ENCODE results near the gene WBP11.

The WBP11 gene

GRCh38 chr12:14781563-14781962 is 21.7 kb downstream of the WBP11 start:
- Histone ChIP-seq H3K27ac (ENCODE audit: insufficient read depth in 1 of 2, low read depth in 1 of 2, low read length in 2 of 2, poor library complexity in 1 of 2, severe bottlenecking in 2 of 2) (no peak overlapping the region), H3K4me1 (ENCODE audit: control extremely low read depth in 1 of 4, control insufficient read depth in 4 of 4, insufficient read depth in 4 of 4, low read length in 3 of 4) (peaks cover 0 to 5% (median 0%) of the 10 kb centered on the region in 4 experiments), H3K9me3 (ENCODE audit: control extremely low read depth in 1 of 5, control insufficient read depth in 4 of 5, insufficient read depth in 2 of 5, low read depth in 1 of 5, low read length in 4 of 5) (no peaks in the 10 kb centered on the region), H3K4me3 (ENCODE audit: control insufficient read depth in 1 of 7, extremely low read depth in 1 of 7, insufficient read depth in 4 of 7, low read depth in 2 of 7, low read length in 6 of 7) (no peak overlapping the region), H3K27me3 (replicated peaks in 2 of 5; ENCODE audit: control insufficient read depth in 4 of 5, insufficient read depth in 5 of 5, low read length in 4 of 5) (no peaks in the 10 kb centered on the region), H3K36me3 (ENCODE audit: control insufficient read depth in 4 of 4, insufficient read depth in 4 of 4, low read length in 3 of 4) (peaks cover 2 to 18% (median 13%) of the 10 kb centered on the region in 4 experiments)
- POLR2A ChIA-PET, result interaction anchor here (0.6 kb wide), 2 partner anchors 11 to 182 kb away, joined by 3 to 4 read pairs; a partner anchor contains a TSS
- DNase-seq, result no peak
- CTCF ChIA-PET, result interaction anchor here (0.9 to 2.1 kb wide), 5 partner anchors 11 to 140 kb away, joined by 3 to 6 read pairs (median 3); partner anchors contain the start of genes C12orf60 and WBP11
- 100% methylated on average over 2 of the region's 2 CpGs for WGBS (ENCODE audit: insufficient coverage)

GRCh38 chr12:14780859-14781258 is 22.4 kb downstream of the WBP11 start:
- ChIA-PET POLR2A (no interaction called here), CTCF (interaction anchor here (0.9 to 2.1 kb wide), 4 partner anchors 11 to 29 kb away, joined by 3 to 6 read pairs (median 3); partner anchors contain the start of genes C12orf60 and WBP11)
- Histone ChIP-seq H3K27ac (ENCODE audit: insufficient read depth in 1 of 2, low read depth in 1 of 2, low read length in 2 of 2, poor library complexity in 1 of 2, severe bottlenecking in 2 of 2) (no peak overlapping the region), H3K4me3 (ENCODE audit: control insufficient read depth in 1 of 7, extremely low read depth in 1 of 7, insufficient read depth in 4 of 7, low read depth in 2 of 7, low read length in 6 of 7) (no peak overlapping the region), H3K9me3 (ENCODE audit: control extremely low read depth in 1 of 5, control insufficient read depth in 4 of 5, insufficient read depth in 2 of 5, low read depth in 1 of 5, low read length in 4 of 5) (no peaks in the 10 kb centered on the region), H3K4me1 (ENCODE audit: control extremely low read depth in 1 of 4, control insufficient read depth in 4 of 4, insufficient read depth in 4 of 4, low read length in 3 of 4) (peaks cover under 1 to 8% (median 4%) of the 10 kb centered on the region in 4 experiments), H3K36me3 (ENCODE audit: control insufficient read depth in 4 of 4, insufficient read depth in 4 of 4, low read length in 3 of 4) (peaks cover 2 to 14% (median 10%) of the 10 kb centered on the region in 4 experiments), H3K27me3 (replicated peaks in 2 of 5; ENCODE audit: control insufficient read depth in 4 of 5, insufficient read depth in 5 of 5, low read length in 4 of 5) (no peaks in the 10 kb centered on the region)
- DNase-seq, result no peak
- 93% methylated on average over 2 of the region's 3 CpGs for WGBS (ENCODE audit: insufficient coverage)

- 100% methylated on average over 1 of the region's 2 CpGs for WGBS (ENCODE audit: insufficient coverage)
- H3K27ac ChIP-seq (ENCODE audit: insufficient read depth in 1 of 2, low read depth in 1 of 2, low read length in 2 of 2, poor library complexity in 1 of 2, severe bottlenecking in 2 of 2), result no peak overlapping the region
Measured at GRCh38 chr12:14779834-14780233, 23.4 kb downstream of the WBP11 start.

GRCh38 chr12:14777271-14777670 is 26.0 kb downstream of the WBP11 start:
- DNase-seq, result no peak
- Histone ChIP-seq H3K4me3 (ENCODE audit: control insufficient read depth in 1 of 7, extremely low read depth in 1 of 7, insufficient read depth in 4 of 7, low read depth in 2 of 7, low read length in 6 of 7) (no peak overlapping the region), H3K9me3 (ENCODE audit: control extremely low read depth in 1 of 5, control insufficient read depth in 4 of 5, insufficient read depth in 2 of 5, low read depth in 1 of 5, low read length in 4 of 5) (no peaks in the 10 kb centered on the region), H3K36me3 (ENCODE audit: control insufficient read depth in 4 of 4, insufficient read depth in 4 of 4, low read length in 3 of 4) (no peaks in the 10 kb centered on the region), H3K27me3 (replicated peaks in 2 of 5; ENCODE audit: control insufficient read depth in 4 of 5, insufficient read depth in 5 of 5, low read length in 4 of 5) (no peaks in the 10 kb centered on the region), H3K27ac (ENCODE audit: insufficient read depth in 1 of 2, low read depth in 1 of 2, low read length in 2 of 2, poor library complexity in 1 of 2, severe bottlenecking in 2 of 2) (no peak overlapping the region), H3K4me1 (ENCODE audit: control extremely low read depth in 1 of 4, control insufficient read depth in 4 of 4, insufficient read depth in 4 of 4, low read length in 3 of 4) (peaks cover 9 to 30% (median 23%) of the 10 kb centered on the region in 4 experiments)
- CTCF ChIA-PET, result interaction anchor here (0.8 to 1.5 kb wide), 4 partner anchors 12 to 112 kb away, joined by 3 to 6 read pairs (median 4); no protein-coding TSS in a partner anchor
- POLR2A ChIA-PET, result no interaction called here
- WGBS (ENCODE audit: insufficient coverage), result 59% methylated on average over 3 of the region's 3 CpGs

More at GRCh38 chr12:14779834-14780233, 23.4 kb downstream of the WBP11 start:
- POLR2A ChIA-PET, result no interaction called here
- H3K9me3 ChIP-seq (ENCODE audit: control extremely low read depth in 1 of 5, control insufficient read depth in 4 of 5, insufficient read depth in 2 of 5, low read depth in 1 of 5, low read length in 4 of 5), result no peaks in the 10 kb centered on the region
- DNase-seq, result no peak
- no peak overlapping the region for H3K4me3 ChIP-seq (ENCODE audit: control insufficient read depth in 1 of 7, extremely low read depth in 1 of 7, insufficient read depth in 4 of 7, low read depth in 2 of 7, low read length in 6 of 7)
- peaks cover 6 to 18% (median 13%) of the 10 kb centered on the region in 4 experiments for H3K4me1 ChIP-seq (ENCODE audit: control extremely low read depth in 1 of 4, control insufficient read depth in 4 of 4, insufficient read depth in 4 of 4, low read length in 3 of 4)
- no peaks in the 10 kb centered on the region for H3K27me3 ChIP-seq (replicated peaks in 2 of 5; ENCODE audit: control insufficient read depth in 4 of 5, insufficient read depth in 5 of 5, low read length in 4 of 5)
- peaks cover 0 to 8% (median 4%) of the 10 kb centered on the region in 4 experiments for H3K36me3 ChIP-seq (ENCODE audit: control insufficient read depth in 4 of 4, insufficient read depth in 4 of 4, low read length in 3 of 4)
- CTCF ChIA-PET, result interaction anchor here (1.0 to 2.1 kb wide), 3 partner anchors 12 to 23 kb away, joined by 3 to 6 read pairs (median 3); partner anchors contain the start of genes C12orf60 and WBP11

GRCh38 chr12:14776236-14776961 is 26.9 kb downstream of the WBP11 start:
- DNase-seq, result peak; percentile 14 to 41 (median 40)
- H3K4me1 ChIP-seq (ENCODE audit: control extremely low read depth in 1 of 4, control insufficient read depth in 4 of 4, insufficient read depth in 4 of 4, low read length in 3 of 4), result peaks cover 14 to 37% (median 29%) of the 10 kb centered on the region in 4 experiments
- no peaks in the 10 kb centered on the region for H3K9me3 ChIP-seq (ENCODE audit: control extremely low read depth in 1 of 5, control insufficient read depth in 4 of 5, insufficient read depth in 2 of 5, low read depth in 1 of 5, low read length in 4 of 5)
- POLR2A ChIA-PET, result no interaction called here
- H3K27ac ChIP-seq (ENCODE audit: insufficient read depth in 1 of 2, low read depth in 1 of 2, low read length in 2 of 2, poor library complexity in 1 of 2, severe bottlenecking in 2 of 2), result no peak overlapping the region
- no peaks in the 10 kb centered on the region for H3K27me3 ChIP-seq (replicated peaks in 2 of 5; ENCODE audit: control insufficient read depth in 4 of 5, insufficient read depth in 5 of 5, low read length in 4 of 5)
- WGBS (ENCODE audit: insufficient coverage), result 100% methylated on average over 3 of the region's 5 CpGs
- no peaks in the 10 kb centered on the region for H3K36me3 ChIP-seq (ENCODE audit: control insufficient read depth in 4 of 4, insufficient read depth in 4 of 4, low read length in 3 of 4)
- CTCF ChIA-PET, result interaction anchor here (1.0 to 8.6 kb wide), 10 partner anchors 8 to 231 kb away, joined by 3 to 64 read pairs (median 4); partner anchors contain the start of genes C12orf60, ERP27 and WBP11
- H3K4me3 ChIP-seq (ENCODE audit: control insufficient read depth in 1 of 7, extremely low read depth in 1 of 7, insufficient read depth in 4 of 7, low read depth in 2 of 7, low read length in 6 of 7), result peak overlapping the region in 2 of 7 experiments; percentile 78 to 90

- ChIA-PET CTCF (interaction anchor here (1.0 to 8.6 kb wide), 13 partner anchors 9 to 231 kb away, joined by 3 to 64 read pairs (median 4); partner anchors contain the start of genes C12orf60, ERP27 and WBP11), POLR2A (no interaction called here)
- H3K9me3 ChIP-seq (ENCODE audit: control extremely low read depth in 1 of 5, control insufficient read depth in 4 of 5, insufficient read depth in 2 of 5, low read depth in 1 of 5, low read length in 4 of 5), result no peaks in the 10 kb centered on the region
- no CpG with 5 or more reads among the region's 1 CpG for WGBS (ENCODE audit: insufficient coverage)
- no peak for DNase-seq
- no peaks in the 10 kb centered on the region for H3K27me3 ChIP-seq (replicated peaks in 2 of 5; ENCODE audit: control insufficient read depth in 4 of 5, insufficient read depth in 5 of 5, low read length in 4 of 5)
- peak overlapping the region in 6 of 7 experiments; percentile 78 to 95 (median 90) for H3K4me3 ChIP-seq (ENCODE audit: control insufficient read depth in 1 of 7, extremely low read depth in 1 of 7, insufficient read depth in 4 of 7, low read depth in 2 of 7, low read length in 6 of 7)
- H3K4me1 ChIP-seq (ENCODE audit: control extremely low read depth in 1 of 4, control insufficient read depth in 4 of 4, insufficient read depth in 4 of 4, low read length in 3 of 4), result peaks cover 17 to 42% (median 32%) of the 10 kb centered on the region in 4 experiments
- peak overlapping the region; percentile 58 to 80 for H3K27ac ChIP-seq (ENCODE audit: insufficient read depth in 1 of 2, low read depth in 1 of 2, low read length in 2 of 2, poor library complexity in 1 of 2, severe bottlenecking in 2 of 2)
- H3K36me3 ChIP-seq (ENCODE audit: control insufficient read depth in 4 of 4, insufficient read depth in 4 of 4, low read length in 3 of 4), result no peaks in the 10 kb centered on the region
Measured at GRCh38 chr12:14775636-14775980, 27.7 kb downstream of the WBP11 start.
